GM21717 (cell line): ENCODE data around the gene LRRC36.

Source experiments
- ATAC-seq: cut with Tn5 transposase; IDR thresholded peaks from one replicate; pipeline ENCODE4 v1.9.1; 2021; ENCODE audit warnings: mild to moderate bottlenecking, moderate library complexity; ENCODE audit not compliant: unreplicated experiment

Gene LRRC36

GRCh38 chr16:67421030-67421429, 94.4 kb downstream of the LRRC36 start:
- no peak for ATAC-seq

DNA sequence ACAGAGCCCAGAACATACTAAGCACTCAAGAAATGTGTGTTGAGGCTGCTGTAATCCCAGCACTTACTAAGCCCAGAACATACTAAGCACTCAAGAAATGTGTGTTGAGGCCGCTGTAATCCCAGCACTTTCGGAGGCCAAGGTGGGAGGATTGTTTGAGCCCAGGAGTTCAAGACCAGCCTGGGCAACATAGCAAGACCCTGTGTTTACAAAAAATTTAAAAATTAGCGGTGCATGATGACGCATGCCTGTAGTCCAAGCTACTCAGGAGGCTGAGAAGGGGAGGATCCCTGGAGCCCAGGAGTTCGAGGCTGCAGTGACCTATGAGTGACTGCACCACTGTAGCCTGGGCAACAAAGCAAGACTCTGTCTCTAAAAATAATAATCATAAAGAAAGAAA, 96.4 kb downstream of the LRRC36 start:
- no peak for ATAC-seq

DNA sequence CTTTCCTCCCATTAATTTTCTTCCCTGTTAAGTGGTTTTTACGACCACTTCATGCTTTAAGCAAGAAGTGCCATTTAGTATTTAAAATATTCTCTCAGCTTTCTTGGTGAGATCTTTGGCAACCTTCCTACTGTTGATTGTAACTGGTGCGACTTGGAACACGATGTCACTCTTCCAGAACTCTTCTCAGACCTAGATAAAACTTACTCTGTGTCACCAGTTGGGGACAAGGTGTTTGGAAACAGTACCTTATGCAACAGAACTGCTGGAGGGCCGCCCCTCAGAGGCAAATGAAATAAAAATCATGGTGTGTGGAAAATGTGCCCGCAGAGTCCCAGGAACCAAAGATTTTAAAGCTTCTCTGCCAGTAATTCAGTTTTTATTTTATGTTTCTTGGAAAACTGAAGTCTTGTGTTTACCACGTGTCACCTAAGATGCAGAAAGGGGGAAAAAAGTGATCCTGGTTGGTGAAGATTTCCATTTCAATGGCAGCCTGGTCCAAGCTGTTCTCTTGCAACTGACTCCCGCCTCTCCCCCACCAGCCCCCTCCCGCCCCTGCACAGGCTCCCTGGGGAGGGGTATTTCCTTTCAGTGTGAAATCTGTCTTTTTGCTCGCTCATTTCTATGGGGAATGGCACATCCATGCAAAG, 97.1 kb downstream of the LRRC36 start:
- no peak for ATAC-seq

DNA sequence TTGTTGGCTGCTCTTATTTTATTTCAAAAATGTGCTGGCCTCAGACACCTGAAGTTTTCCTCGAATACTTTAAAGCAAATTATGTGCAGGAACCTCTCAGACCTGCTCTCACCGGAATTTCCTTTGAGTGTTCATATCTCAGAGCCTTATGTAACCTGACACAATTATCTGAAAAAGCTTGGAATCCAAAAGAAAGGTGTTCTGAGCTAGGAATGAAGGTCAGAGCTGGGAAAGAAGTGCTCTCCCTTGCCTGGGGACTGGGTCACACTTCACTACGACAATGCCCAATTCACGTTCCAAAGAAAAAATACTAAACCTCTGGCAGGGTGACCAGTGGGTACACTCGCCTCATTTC, 97.6 kb downstream of the LRRC36 start:
- ATAC-seq, result no peak

GRCh38 chr16:67425061-67425460, 98.4 kb downstream of the LRRC36 start:
- no peak for ATAC-seq

GRCh38 chr16:67425580-67425979, 99.0 kb downstream of the LRRC36 start:
- ATAC-seq, result no peak

DNA sequence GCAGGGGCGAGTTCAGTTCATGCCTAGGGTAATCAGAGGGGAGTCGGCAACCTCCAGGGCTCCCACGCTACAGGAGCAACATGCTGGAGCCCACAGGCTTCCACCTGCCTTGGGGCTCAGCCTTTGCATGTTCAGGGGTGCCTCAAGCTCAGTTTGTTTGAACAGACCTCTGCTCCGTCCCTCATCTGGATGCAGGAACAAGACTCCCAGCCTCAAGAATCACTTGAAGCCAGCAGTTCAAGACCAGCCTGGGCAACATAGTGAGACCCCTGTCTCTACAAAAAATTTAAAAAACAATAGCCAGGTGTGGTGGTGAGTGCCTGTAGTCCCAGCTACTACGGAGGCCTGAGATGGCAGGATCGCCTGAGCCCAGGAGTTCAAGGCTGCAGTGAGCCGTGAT, 99.4 kb downstream of the LRRC36 start:
- ATAC-seq, result no peak

DNA sequence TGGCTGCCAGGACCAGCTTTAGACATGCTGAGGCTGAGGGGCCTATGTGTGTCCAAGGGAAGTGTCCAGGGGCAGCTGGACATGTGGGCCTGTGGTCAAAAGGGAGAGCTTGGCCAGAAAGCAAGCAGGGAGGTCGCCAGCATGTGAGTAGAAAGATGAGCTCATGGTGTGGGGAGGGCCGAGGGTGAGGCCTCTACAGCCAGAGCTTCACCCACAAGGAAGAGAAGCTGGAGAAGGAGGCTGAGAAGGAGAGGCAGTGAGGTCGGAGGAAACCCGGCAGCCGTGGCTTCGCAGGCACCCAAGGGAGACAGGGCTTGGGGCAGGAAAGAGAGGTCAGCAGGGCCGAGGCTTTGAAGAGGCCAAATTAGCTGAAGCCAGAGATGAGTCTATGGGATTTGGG, 100.3 kb downstream of the LRRC36 start:
- no peak for ATAC-seq

- ATAC-seq, result no peak
Measured at GRCh38 chr16:67428146-67428731, 101.6 kb downstream of the LRRC36 start.

- no peak for ATAC-seq
Measured at GRCh38 chr16:67429053-67429798, 102.6 kb downstream of the LRRC36 start.

- no peak for ATAC-seq
Measured at GRCh38 chr16:67429799-67430503, 103.3 kb downstream of the LRRC36 start.

DNA sequence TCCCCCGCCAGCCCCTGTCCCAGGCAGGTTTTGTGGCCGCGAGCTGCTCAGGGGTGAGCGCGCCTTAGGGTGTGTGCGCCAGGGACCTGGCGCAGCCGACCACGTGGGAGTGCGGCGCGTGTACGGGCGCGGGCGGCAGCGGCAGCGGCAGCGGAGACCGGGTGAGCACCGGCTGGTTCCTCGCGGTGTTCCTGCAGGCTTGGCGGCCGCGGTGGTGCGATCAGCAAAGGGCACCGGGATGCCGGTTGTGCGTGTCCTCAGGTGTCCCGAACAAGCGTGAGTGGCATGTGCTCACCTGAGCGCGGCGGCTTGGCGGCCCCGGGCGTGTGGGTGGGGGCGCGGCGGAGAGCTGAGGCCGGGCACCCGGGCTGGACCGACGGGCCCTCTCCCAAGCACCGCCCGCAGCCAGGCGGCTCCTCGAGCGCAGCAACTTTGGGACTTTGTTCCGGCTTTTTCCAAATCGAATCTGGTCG, 103.9 kb downstream of the LRRC36 start:
- no peak for ATAC-seq

DNA sequence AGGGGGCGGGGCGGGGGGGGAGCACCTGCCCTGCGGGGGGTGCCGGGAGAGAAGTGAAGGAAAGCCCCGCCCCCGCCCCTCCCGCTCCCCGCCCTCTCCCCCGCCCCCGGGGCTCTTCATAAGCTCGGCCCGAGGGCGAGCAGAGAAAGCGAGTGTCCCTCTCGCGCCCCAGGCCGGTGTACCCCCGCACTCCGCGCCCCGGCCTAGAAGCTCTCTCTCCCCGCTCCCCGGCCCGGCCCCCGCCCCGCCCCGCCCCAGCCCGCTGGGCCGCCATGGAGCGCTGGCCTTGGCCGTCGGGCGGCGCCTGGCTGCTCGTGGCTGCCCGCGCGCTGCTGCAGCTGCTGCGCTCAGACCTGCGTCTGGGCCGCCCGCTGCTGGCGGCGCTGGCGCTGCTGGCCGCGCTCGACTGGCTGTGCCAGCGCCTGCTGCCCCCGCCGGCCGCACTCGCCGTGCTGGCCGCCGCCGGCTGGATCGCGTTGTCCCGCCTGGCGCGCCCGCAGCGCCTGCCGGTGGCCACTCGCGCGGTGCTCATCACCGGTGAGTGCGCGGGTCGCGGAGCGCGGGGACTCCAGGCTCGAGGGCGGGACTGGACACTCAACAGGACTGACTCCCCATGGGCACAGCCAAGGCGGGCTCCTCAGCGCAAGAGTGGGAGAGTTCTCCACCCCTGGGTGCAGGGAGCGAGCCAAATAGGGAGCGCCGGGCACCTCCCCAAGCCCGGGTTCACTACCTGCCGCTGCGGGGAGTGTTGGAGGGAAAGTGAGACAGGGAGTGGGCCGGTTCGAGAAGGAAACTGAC, 104.6 kb downstream of the LRRC36 start, which contains the start of gene HSD11B2:
TSS of gene HSD11B2 (plus strand) at position 145 of the 798 bp plus-strand sequence. CDS start at position 273, 128 bp downstream.
- ATAC-seq, result no peak

DNA sequence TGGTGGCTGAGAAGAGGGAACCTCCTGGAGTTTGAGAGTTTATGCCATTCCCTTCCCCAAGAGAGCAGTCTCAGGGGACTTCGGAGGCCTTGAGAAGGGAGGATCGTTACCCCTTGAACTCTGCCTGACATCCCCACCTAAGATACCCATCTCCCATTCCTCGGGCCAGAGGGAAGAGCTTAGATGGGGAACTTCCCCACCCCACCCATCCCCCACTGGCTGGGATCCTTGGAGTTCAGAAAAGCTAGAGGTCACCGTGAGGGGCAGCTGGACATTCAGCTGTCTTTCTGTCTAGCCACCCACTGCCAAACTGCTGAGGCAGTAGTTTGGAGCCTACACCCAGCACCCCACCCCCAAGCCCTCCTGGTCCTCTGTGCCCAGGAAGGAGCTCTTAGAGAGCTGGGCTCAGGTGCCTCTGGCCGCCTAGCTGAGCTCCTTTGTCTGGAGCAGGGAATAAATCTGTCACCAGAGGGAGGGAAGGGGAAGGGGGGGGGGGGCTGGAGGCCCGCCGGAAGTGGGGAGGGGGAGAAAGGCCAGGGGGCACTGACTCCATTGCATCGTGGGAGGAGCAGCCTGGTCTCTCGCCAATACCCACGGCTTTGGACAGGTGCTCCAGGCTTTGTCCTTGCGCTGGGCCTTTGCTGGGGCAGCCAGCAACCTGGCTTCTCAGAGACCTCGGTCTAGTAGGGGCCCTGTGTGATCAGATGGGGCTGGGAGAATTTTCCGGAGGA, 105.3 kb downstream of the LRRC36 start:
- ATAC-seq, result no peak

- ATAC-seq, result no peak
Measured at GRCh38 chr16:67432506-67432890, 105.9 kb downstream of the LRRC36 start.

GRCh38 chr16:67433131-67433719, 106.6 kb downstream of the LRRC36 start:
- no peak for ATAC-seq
